ENCODE data around the gene ARHGAP42.

ARHGAP42 gene

DNA sequence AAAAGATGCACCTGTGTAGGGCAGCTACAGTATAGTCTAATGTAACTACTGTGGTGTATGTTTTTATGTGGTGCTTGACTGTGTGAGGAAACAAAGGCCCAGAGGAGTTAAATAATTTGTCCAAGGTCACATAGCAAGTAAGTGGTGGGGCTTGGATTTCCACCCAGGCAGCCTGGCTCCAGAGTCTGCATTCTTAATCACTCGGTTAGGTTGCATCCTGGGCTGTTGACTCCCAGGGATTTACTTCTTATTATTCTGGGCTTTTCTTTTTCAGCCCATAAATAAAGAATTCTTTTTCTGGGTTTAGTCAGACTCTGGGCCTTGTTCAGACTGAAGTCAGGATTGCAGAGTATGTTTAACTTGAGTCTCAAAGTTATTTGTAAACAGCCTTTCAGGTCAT, 82.1 kb downstream of the ARHGAP42 start:
- no peak for DNase-seq

- no peak for DNase-seq
Observed at GRCh38 chr11:100769617-100770016, 82.5 kb downstream of the ARHGAP42 start.

DNA sequence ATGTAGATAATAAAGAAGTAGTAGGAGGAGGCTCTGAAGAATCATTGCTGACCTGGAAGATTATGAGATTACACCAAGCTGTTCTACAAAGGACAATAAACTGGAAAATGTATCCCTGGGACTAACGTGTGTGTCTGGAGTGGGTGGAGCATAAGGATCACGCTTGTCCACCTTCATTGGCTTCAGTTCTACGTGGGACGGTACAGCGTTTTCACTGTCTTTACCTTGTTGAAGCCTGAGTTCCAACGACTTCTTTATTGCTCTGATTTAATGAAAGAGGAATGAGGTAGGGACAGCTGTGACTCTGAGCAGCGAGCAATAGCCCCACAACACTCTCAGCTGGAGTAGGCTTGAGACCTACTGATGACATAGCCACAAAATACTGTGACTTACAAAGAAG, 87.0 kb downstream of the ARHGAP42 start:
- no peak for DNase-seq

DNA sequence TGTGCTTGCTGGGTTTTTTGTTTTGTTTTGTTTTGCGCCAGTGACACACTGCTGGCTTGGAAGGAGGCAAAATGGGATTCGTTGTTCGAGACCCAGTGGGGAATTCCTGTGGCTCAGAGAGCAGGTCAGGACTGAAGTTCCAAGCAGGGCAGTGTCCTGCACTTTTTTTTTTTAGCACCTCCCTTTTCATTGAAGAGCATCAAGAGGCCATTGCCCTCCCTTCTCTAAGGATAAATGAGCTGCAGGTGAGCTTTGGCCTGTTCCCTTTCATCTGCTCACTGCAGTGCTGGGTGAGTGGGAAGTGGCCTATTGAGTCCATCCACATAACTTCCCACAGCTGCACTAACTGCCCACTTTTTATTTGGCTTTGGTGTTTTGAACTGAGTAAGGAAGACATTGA, 87.8 kb downstream of the ARHGAP42 start:
- DNase-seq, result no peak

- DNase-seq, result no peak
Observed at GRCh38 chr11:100776212-100776896, 89.3 kb downstream of the ARHGAP42 start.

DNA sequence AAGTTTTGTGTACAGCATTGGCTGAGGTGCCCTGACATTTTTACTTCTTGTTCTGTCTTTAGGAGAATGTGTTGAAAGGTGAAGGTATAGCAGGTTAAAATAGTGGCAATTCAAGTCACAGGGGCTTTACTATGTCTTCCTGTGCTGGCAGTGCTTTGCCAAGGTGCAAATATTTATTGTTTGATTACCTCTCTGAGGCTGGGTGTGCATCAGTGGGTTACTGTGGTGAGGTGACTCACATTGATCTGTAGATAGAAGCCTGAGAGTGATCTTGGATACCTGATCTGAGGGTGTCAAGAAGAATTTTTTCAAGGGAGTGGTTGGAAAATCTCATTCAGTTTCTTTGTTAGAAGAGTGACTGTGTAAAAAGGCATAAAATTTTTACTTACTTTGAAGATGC, 90.0 kb downstream of the ARHGAP42 start:
- DNase-seq, result no peak

DNA sequence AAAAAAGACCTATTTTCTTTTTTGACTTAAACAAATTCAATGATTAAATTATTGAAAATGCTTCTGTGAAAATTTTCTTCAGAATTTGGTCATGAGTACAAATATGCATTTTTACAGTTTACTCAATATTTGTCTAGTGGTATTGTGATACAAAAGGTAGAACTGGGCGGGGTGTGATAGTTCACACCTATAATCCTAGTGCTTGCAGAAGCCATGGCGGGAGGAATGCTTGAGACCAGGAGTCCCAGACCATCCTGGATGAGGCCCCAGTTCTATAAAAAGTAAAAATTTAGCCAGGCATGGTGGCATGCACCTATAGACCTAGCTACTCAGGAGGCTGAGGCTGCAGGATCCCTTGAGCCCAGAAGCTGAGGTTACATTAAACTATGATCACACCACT, 90.6 kb downstream of the ARHGAP42 start:
- DNase-seq, result no peak

DNA sequence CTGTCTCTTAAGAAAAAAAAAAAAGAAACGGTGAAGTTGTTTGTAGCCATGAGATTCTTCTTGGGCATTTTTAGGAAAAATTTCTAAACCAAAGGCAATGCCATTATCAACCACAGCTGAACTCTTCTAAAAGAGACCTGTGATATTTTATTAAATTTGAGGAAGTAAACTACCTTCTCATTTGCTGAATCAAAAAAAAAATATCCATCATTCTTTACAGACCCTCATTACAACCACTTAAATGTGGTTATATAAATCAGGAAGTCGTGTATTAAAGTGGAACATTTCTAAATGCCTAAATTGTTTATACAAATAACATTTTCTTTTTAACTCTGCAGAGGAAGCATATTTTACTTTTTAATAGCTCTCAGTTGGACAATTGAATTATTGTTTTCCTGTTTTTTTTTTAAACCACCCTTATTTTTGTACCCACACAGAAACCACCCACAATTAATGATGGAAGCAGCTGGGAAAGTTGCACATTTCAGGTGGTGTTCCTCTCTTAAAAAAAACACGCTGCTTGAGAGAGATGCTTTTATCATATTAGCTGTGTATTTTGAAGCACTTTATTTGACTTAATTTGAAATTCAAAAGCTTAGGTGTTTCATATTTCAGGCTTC, 91.2 kb downstream of the ARHGAP42 start:
- peak; percentile 28 for DNase-seq

DNA sequence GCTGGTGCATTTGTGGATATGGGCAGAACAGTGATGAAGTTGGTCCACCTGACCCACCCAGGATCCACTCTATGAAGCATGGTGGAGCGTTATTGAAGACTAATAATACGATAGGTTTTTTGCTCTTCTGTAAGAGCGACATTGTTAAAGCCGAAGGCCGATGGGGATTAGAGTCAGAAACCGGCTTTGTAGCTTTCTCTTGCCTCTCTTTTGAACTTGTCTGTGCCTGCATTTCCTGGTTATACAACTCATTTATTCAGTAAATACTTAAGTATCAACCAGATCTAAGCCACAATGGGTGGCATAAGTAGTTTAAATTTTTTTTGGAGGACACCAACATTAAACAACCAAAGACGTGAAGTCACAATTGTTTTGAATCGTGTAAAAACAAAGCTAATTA, 93.4 kb downstream of the ARHGAP42 start:
- no peak for DNase-seq

GRCh38 chr11:100785148-100785983, 98.3 kb downstream of the ARHGAP42 start:
- no peak for DNase-seq

DNA sequence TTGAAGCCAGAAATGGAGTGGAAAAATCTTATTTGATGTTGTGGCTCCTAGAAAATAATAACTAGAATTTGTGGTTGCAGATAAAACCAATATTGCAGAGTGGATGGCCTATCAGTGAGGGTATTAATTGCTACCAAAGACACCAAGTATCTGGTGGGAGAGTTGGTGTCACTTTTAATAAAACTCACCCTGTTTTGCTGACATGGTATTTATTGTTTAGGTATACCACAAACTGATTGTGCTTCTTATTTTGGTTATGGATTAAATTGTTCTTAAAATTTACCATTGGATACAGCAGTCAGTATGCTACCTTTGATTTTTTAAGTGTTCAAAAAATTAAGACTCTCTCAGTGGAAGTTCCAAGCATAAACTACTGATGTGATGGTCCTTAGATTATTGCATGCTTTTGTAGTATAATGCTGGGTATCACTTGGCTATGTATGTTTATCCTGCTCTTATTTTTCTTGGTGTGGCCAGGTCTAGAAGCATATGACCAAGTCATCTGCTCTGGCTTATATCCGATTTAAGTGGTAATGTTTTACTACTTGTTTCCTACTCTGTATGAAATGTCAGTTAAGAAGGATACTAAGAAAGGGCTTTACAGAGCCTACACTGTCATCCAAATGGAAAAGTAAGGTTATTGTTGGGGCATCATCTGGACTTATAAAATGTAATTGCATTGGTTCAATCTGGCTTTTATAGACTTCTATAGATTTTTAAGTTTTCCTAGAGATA, 101.6 kb downstream of the ARHGAP42 start:
- DNase-seq, result no peak

- DNase-seq, result no peak
Observed at GRCh38 chr11:100789500-100789899, 102.4 kb downstream of the ARHGAP42 start.

GRCh38 chr11:100790073-100790472, 103.0 kb downstream of the ARHGAP42 start:
- DNase-seq, result no peak

- DNase-seq, result no peak
Observed at GRCh38 chr11:100791103-100791502, 104.0 kb downstream of the ARHGAP42 start.

GRCh38 chr11:100791860-100792259, 104.8 kb downstream of the ARHGAP42 start:
- no peak for DNase-seq

DNA sequence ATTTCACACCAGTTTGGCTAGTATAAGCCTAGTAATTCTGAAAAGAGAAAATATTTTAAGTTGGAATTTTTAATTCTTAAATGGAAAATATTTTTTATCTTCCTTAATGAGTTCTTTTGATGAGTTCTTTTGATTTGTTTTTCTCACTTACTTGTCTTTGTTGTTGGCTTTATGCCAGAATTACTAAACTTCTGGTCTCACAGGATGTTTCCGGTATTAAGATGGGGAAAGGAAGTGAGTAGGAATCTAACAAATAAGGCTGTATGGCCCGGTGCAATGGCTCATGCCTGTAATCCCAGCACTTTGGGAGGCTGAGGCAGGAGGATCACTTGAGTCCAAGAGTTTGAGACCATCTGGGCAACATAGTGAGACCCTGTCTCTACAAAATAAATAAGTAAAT, 106.4 kb downstream of the ARHGAP42 start:
- no peak for DNase-seq

DNA sequence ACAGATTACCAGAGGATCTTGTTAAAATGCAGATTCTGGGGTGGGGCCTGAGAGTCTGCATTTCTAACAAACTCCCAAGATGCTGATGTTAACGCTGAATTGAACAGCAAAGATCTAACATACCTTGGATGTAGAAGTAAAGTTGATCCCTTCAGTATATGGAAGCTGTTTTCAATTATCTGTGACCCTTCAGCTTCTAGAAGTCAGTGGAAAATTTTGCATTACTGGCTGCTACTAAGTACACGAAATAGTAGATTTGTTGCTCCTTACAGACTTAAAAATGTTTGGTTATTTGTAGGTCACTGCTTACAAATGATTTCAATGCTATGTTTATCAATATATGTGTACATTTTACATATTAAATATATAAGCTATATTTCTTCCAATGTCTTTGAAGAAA, 107.4 kb downstream of the ARHGAP42 start:
- DNase-seq, result no peak

DNA sequence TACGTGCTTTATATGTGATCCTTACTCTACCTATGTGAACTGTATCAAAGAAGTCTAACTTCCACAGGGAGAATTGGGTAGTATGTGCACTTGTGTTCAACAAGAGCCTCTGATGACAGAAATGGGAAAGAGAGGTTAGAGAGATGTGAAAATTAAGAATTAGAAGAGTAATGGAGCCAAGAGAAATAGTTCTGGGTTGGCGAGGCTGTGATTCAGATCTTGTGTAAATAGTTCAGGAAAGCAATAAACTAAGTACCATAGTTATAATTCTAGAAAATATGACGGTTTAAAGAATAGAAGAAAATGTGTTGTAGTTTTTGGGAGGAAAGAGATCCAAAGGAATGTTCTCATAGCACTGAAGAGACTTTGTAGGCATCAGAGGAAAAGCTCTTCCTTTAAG, 112.4 kb downstream of the ARHGAP42 start:
- no peak for DNase-seq

- no peak for DNase-seq
Observed at GRCh38 chr11:100800202-100800601, 113.1 kb downstream of the ARHGAP42 start.

- no peak for DNase-seq
Observed at GRCh38 chr11:100801225-100801999, 114.3 kb downstream of the ARHGAP42 start.

DNA sequence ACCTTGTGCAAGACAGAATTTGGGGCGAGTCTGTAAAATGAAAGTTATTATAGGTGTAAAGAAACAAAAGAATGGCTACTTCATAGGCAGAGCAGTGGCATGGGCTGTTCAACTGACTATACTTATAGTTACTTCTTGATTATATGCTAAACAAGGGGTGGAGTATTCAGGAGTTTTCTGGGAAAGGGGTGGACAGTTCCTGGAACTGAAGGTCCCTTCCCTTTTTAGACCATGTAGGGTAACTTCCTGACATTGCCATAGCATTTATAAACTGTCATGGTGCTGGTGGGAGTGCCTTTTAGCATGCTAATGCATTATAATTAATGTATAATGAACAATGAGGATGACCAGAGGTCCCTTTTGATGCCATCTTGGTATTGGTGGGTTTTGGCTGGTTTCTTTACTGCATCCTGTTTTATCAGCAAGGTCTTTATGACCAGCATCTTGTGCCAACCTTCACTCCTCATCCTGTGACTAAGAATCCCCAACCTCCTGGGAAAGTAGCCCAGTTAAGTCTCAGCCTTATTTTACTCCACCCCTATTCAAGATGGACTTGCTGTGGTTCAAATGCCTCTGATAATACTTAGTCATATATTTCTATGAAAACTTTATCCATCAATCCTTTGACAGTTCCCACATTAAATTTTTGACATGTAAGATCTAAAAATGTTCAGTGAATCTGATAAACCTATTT, 118.6 kb downstream of the ARHGAP42 start:
- no peak for DNase-seq

DNA sequence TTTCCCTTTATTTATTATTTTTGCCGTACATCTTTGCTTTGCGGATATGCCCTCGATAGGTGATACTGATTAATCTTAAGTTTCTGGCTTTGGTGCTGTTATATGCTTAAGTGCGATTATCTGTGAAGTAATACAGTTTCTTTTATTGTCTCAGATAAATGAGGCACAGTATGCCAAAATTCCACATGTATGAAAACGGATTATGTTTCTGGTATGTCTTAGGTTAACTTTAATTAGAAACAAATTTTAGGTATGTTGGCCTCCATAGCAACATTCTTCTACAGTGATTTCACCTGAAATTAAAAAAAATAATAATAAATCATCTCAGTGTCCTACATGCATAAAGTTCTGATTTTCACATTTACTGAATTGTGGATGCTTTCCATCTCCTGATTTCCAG, 119.2 kb downstream of the ARHGAP42 start:
- DNase-seq, result no peak

Data from NCI-H1436 (cell line).